GM21723 (cell line): Measurements from ENCODE around the gene PDSS2.
"Not testable (repeated sequence)": the region's sequence is repeated elsewhere in the genome, so short reads cannot be mapped to it uniquely, and the experiment has no call there.

Experiments used
- ATAC-seq: cut with Tn5 transposase; IDR thresholded peaks from one replicate; pipeline ENCODE4 v1.9.1; 2021; ENCODE audit warnings: mild to moderate bottlenecking, moderate library complexity; ENCODE audit not compliant: unreplicated experiment

Gene PDSS2

DNA sequence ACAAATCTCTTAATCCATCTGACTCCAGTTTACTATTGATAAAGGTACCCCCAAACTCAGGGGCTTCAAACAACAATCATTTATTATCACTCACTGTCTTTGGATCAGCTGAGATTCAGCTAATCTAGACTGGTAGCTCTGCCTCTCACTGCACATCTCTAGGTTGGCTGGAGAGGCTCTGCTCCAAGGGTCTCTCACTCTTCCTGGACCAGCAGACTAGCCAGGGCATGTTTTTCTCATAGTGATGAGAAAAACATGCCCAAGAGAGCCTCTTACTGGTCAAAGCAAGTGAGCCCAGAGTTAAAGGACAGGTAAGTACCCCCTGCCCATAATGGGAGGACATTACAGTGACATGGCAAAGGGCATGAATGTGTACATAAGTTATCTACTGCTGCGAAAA lies 228.9 kb downstream of the PDSS2 start:
- no peak for ATAC-seq

GRCh38 chr6:107230024-107230423 lies 229.3 kb downstream of the PDSS2 start:
- ATAC-seq: no peak

DNA sequence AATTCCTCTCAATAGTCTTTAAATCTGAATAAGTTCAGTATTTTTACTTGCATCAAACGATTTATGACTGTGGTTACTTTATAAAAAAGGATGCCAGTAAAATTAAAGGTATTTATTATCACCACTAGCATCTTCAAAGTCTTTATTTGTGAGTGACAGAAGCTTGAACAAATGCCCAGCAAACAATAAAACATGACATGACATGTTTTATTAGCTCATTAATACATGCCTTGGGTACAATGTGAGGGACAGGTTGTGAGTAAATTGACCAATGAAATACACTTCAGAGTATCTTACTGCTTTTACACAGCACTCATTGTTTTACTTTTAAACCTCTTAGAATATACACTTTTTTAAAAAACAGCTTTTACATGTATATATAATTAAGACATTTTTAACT lies 230.6 kb downstream of the PDSS2 start:
- no peak for ATAC-seq

- ATAC-seq: no peak
Measured at GRCh38 chr6:107221519-107221918, 237.8 kb downstream of the PDSS2 start.

- no peak for ATAC-seq
Measured at GRCh38 chr6:107219851-107220250, 239.5 kb downstream of the PDSS2 start.

DNA sequence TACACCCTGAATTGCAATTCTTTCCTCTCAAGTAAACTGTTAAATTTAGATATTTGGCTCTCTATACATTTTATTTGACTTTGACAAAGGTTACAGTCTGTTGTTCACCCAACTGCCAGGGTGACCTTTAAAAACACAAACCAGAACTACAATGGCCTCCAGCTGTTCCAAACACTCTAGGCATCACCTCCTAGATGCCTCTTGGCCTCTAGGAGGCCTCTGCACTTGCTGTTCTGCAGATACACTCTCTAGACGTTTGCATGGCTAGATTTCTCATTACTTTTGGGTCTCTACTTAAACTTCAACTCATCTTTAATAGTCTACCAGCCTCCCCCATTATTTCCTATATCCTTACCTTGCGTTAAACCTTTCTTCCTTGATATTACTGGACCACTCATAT lies 241.2 kb downstream of the PDSS2 start:
- ATAC-seq: no peak

- ATAC-seq: no peak
Measured at GRCh38 chr6:107217248-107217647, 242.1 kb downstream of the PDSS2 start.

- ATAC-seq: no peak
Measured at GRCh38 chr6:107216197-107216933, 243.0 kb downstream of the PDSS2 start.

DNA sequence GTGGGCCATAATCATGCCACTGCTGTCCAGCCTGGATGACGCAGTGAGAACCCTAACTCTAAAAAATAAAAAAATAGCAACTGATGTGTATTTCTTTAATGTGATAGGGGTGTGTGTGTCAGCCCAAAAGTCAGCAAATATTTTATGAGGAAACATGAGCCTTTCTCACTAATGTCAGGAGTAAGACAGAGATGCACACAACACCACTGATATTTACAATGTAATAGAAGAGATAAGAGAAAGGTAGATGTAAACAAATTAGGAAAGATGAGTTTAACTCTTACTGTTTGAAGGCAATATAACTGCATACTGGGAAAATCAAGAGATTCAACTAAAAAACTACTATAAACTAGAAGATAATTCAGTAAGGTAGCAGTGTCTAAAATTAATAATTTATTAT lies 244.0 kb downstream of the PDSS2 start:
- ATAC-seq: no peak

DNA sequence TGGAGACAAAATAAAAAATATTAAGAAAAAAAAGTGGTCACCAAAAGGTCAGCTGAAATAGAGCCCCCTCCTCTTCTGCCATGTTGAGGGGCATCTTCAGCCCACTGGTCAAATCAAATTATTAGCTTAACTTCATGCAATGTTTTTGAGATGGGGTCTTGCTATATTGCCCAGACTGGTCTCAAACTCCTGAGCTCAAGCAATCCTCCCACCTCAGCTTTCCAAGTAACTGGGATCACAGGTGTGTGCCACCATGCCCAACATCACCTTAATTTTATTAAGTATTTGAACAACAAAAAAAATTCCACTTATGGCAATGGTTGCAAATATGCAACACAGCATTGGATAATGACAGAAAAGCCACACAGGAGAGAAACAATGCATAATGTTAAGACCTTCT lies 244.7 kb downstream of the PDSS2 start:
- ATAC-seq: no peak

GRCh38 chr6:107209406-107210305 lies 249.7 kb downstream of the PDSS2 start:
- no peak for ATAC-seq

GRCh38 chr6:107207251-107207873 lies 252.0 kb downstream of the PDSS2 start:
- no peak for ATAC-seq

DNA sequence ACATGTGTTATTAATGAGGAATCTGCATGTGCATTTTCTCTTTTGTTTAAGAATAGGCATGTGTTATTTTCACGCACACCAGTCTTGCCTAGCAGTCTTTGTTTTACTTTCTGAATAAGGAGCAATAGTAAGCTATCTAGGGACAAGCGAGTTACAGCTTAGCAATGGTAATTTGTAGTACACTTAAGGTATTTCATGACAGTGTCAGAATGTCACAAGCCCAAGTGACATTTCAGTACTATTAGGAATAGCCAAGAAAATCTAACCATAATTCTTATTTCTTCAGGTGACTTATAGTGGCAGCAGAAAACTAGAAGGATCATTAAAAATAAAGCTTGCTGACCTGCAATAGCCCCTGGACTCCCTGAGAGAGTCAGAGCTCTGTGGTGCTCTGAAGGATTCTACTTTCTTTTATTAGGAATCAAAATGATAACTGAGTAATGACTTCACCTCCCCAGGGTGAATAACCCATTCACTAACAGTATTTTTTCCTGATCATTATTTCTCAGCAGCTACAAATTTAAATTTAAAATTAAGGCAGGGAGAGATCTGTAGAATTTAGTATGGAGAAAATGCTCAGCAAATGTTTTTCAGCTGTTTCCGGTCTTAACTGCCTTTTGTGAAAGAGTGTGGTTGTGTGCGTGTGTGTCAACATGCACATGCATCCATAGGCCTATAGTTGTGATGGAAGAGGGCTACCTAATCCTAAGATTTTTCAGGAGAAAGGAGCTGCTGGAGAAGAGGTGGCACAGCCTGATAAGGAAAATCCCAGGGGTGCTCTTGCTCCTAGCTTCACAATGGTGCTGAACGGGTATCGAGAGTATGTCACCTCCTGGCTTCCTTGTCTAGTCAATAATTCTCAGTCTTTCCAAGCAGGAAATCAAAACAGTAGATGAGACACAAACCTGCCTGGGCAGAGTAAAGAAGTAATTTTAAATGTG lies 254.0 kb downstream of the PDSS2 start:
- ATAC-seq: no peak

DNA sequence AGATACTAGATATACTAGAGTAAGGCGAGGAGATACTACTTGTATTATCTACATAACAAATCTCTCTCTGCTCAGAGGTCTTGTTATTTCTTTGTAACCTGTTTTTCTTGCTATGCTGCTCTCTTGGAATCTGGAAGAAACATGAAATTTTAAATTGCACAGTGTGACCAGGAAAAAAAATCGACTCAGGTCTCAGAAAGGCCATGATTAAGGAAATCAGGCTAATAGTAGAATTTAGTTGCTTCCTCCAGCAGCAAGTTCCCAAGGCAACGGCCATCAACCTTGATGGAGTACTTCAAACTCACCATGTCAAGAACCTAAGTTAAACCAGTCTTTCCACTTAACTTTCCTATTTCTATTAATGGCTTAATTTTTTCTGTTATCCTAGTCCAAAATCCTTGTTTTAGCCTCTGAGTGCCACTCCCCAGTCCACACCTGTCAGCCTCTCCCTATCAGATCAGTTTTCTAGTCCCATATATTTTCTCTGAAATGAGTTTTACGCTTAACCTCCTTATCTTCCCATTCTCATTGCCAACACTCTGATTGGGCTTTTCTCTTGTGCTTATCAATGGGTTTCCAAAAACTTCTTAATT lies 256.4 kb downstream of the PDSS2 start:
- ATAC-seq: no peak

DNA sequence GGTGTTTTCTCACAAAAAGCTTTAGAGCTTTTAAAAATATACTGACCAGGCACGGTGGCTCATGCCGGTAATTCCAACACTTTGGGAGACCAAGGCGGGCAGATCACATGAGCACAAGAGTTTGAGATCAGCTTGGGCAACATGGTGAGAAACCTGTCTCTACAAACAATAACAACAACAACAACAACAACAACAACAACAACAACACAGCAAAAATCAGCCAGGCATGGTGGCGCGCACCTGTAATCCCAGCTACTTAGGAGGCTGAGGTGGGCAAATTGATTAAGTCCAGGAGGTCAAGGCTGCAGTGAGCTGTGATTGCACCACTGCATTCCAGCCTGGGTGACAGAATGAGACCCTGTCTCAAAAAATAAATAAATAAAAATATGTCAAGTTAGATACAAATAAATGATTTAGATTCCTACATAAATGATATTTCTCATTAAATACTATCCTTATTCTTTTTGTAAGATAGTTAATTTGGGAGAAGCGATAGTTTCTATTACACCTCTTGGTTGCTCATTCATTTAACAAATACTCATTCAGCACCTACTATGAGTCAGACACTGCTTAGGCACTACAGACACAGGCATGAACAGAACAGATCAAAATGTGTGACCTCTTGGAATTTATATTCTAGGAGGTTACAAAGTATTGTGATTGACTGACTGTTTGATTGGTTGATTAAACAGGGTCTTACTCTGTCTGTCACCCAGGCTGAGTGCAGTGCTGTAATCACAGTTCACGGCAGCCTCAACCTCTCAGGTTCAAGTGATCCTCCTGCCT lies 260.5 kb downstream of the PDSS2 start:
- ATAC-seq: no peak

DNA sequence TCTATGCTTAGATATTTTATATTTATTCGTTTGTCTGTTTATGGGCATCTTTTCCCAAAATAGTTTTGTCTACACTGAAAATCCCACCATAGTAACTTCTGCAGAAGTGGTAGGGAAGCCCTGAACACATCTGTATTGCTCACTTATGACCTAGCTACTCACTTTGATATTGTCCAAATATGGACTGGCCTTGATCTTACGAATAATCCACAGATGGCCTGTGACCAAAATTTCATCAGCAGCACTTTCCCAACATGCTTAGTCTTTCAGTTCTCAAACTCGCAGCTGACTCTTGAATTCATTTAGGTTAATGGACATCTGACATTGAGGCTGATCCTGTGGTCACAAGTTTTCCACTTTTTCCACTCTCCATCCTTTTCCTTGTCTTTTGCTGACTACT lies 263.2 kb downstream of the PDSS2 start:
- no peak for ATAC-seq

DNA sequence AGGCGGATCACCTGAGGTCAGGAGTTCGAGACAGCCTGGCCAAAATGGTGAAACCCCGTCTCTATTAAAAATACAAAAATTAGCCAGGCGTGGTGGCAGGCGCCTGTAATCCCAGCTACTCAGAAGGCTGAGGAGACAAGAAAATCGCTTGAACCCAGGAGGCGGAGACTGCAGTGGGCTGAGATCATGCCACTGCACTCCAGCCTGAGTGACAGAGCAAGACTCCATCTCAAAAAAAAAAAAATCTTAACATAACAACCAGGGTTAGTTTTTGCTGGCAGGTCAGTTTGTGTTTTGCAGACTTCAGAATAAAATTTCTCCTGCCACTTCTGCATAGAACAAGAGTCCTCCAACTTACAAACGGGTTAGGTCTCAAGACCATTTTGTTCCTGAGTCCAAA lies 264.6 kb downstream of the PDSS2 start:
- ATAC-seq: not testable (repeated sequence)

DNA sequence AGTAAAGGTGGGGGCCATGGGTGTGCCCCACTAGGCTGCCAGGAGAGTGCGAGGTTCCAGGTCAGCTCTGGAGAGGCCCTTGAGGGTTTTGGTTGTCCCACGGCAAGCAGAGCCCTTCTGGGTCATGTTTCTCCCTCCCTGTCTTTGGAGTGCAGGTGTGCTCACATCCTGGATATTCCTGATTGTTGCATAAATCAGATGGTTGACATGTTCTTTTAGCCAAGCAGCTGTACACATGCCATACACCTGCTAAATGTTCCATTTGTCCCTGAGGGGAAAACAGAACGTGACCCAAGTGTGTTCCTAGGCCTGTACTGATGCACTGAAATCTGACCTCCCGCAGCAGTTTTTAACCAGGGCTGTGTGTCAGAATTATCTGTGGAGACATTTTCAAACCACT lies 266.5 kb downstream of the PDSS2 start:
- ATAC-seq: no peak

GRCh38 chr6:107187630-107188029 lies 271.7 kb downstream of the PDSS2 start:
- ATAC-seq: no peak
